Measurements from ENCODE around the gene MYLIP. TPM values are rescaled to one million over a fixed set of nuclear protein-coding genes. Genes with fewer than 3 reads are reported as not detected.

The MYLIP gene
- total and polyA plus RNA-seq, 2 of the 13 experiments (the other 11 are each of a cell fraction or from before 2014, with no cell fraction given) = 3.4 to 10.8 TPM

- 96% methylated on average over 3 of the region's 3 CpGs for WGBS (ENCODE audit: low lambda C conversion rate)
- DNase-seq (ENCODE audit: low spot score) = no peak
- ATAC-seq = no peak
- ChIA-PET POLR2A (no interaction called here), CTCF (ENCODE audit: low intra/inter-chr PET ratio, low total read pairs) (no interaction called here)
- H3K9me3 ChIP-seq (ENCODE audit: low read length) = no peaks in the 10 kb centered on the region
- no peaks in the 10 kb centered on the region for H4K20me1 ChIP-seq (ENCODE audit: insufficient read depth, low read length)
- TF ChIP-seq ZNF607 (CRISPR knock-in tag; IDR thresholded peaks at IDR 0.05; ENCODE audit: borderline replicate concordance) = no peak
- no peak for TF ChIP-seq ZNF550 (CRISPR knock-in tag; IDR thresholded peaks at IDR 0.05; ENCODE audit: borderline replicate concordance)
- TF ChIP-seq MLLT10 (CRISPR knock-in tag; IDR thresholded peaks at IDR 0.05) = no peak
- TF ChIP-seq ZNF564 (CRISPR knock-in tag; IDR thresholded peaks at IDR 0.05) = no peak
- TF ChIP-seq ZNF552 (CRISPR knock-in tag; IDR thresholded peaks at IDR 0.05; ENCODE audit: borderline replicate concordance) = no peak
- TF ChIP-seq ZNF326 (CRISPR knock-in tag; IDR thresholded peaks at IDR 0.05; ENCODE audit: borderline replicate concordance) = no peak
- no peak for TF ChIP-seq ZNF251 (CRISPR knock-in tag; IDR thresholded peaks at IDR 0.05)
- TF ChIP-seq ELF1 (CRISPR knock-in tag; IDR thresholded peaks at IDR 0.05) = no peak
- TF ChIP-seq GZF1 (CRISPR knock-in tag; IDR thresholded peaks at IDR 0.05) = no peak
- H3K27ac ChIP-seq (ENCODE audit: extremely low read length, insufficient read depth, low read length) = no peak overlapping the region
- no peaks in the 10 kb centered on the region for H3K27me3 ChIP-seq (ENCODE audit: control insufficient read depth in 1 of 2, insufficient read depth in 2 of 2, low read length in 2 of 2)
- H3K4me2 ChIP-seq (ENCODE audit: low read depth, low read length) = no peak overlapping the region
- no peak overlapping the region for H2AFZ ChIP-seq (ENCODE audit: low read length)
- intact Hi-C loops (cut with micrococcal nuclease; ENCODE audit: unreplicated experiment) = no loop called here
- no TSS peak for BruUV-seq (replicated peaks)
- in situ Hi-C loops (cut with HindIII; ENCODE audit: extremely low pct_ligation_motif_present, low pct_unique_long_range_greater_than_20kb) = no loop called here
- H3K79me2 ChIP-seq (ENCODE audit: insufficient read depth, low read length) = no peaks in the 10 kb centered on the region
- no peaks in the 10 kb centered on the region; a peak in 2 of 5 replicates for H3K36me3 ChIP-seq (replicated peaks in 1 of 2; ENCODE audit: control insufficient read depth in 1 of 2, insufficient read depth in 2 of 2, low read length in 2 of 2)
- peaks cover 12% of the 10 kb centered on the region for H3K4me1 ChIP-seq (ENCODE audit: insufficient read depth, low read length)
- no peak for FAIRE-seq
- H3K4me3 ChIP-seq (replicated peaks in 1 of 3; ENCODE audit: insufficient read depth in 1 of 3, low read depth in 2 of 3, low read length in 3 of 3) = no peak overlapping the region
- no peak overlapping the region for H3K9ac ChIP-seq (ENCODE audit: insufficient read depth, low read depth, low read length)
These were observed 7.2 kb downstream of the MYLIP start for GRCh38 chr6:16136091-16136490.

DNA sequence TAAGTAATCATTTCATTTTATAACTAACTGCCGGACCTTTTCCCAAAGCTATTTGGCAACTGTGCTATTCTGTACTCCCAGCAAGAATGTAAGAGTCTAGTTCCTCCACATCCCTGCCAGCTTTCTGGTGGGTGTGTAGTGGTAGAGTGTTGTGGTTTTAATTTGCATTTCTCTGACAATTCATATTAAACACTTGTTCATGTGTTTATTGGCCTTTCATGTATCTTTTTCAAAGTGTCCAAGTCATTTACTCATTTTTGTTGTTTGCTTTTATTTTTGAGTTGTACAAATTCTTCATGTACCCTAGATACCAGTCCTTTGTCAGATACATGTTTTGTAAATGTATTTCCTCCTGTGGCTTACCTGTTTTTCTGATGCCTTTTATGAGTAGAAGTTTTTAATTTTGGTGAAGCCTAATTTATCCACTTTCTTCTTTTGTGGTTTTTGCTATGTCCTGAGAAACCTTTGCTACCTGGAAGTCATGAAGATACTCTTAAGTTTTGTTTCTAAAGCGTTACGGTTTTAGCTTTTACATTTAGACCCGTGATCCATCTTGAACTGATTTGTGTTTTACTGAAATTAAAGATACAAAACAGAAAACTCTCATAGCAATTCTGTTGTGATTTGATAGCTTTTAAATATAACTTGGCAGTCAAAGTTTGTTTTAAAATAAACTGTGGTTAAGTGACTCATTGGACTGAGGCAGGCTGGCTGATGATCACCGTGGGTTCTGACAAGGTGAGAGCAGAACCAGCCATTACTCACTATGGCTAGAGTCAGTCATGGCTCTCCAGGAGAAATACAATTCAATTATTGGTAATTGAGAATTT is 8.0 kb downstream of the MYLIP start:
- no peak overlapping the region for H3K4me3 ChIP-seq (replicated peaks in 1 of 3; ENCODE audit: insufficient read depth in 1 of 3, low read depth in 2 of 3, low read length in 3 of 3)
- no peak for DNase-seq (ENCODE audit: low spot score)
- no peak for FAIRE-seq
- ChIA-PET CTCF (ENCODE audit: low intra/inter-chr PET ratio, low total read pairs) (no interaction called here), POLR2A (no interaction called here)
- no peaks in the 10 kb centered on the region for H3K79me2 ChIP-seq (ENCODE audit: insufficient read depth, low read length)
- WGBS (ENCODE audit: low lambda C conversion rate) = 88% methylated on average over 5 of the region's 5 CpGs
- intact Hi-C loops (cut with micrococcal nuclease; ENCODE audit: unreplicated experiment) = no loop called here
- H3K36me3 ChIP-seq (replicated peaks in 1 of 2; ENCODE audit: control insufficient read depth in 1 of 2, insufficient read depth in 2 of 2, low read length in 2 of 2) = no peaks in the 10 kb centered on the region; a peak in 2 of 5 replicates
- H3K9ac ChIP-seq (ENCODE audit: insufficient read depth, low read depth, low read length) = no peak overlapping the region
- no peak for ATAC-seq
- no peak overlapping the region for H3K27ac ChIP-seq (ENCODE audit: extremely low read length, insufficient read depth, low read length)
- no peaks in the 10 kb centered on the region for H4K20me1 ChIP-seq (ENCODE audit: insufficient read depth, low read length)
- peaks cover 4% of the 10 kb centered on the region for H3K4me1 ChIP-seq (ENCODE audit: insufficient read depth, low read length)
- no peak overlapping the region for H2AFZ ChIP-seq (ENCODE audit: low read length)
- H3K4me2 ChIP-seq (ENCODE audit: low read depth, low read length) = no peak overlapping the region
- no peaks in the 10 kb centered on the region for H3K27me3 ChIP-seq (ENCODE audit: control insufficient read depth in 1 of 2, insufficient read depth in 2 of 2, low read length in 2 of 2)
- BruUV-seq (replicated peaks) = no TSS peak
- in situ Hi-C loops (cut with HindIII; ENCODE audit: extremely low pct_ligation_motif_present, low pct_unique_long_range_greater_than_20kb) = no loop called here
- no peaks in the 10 kb centered on the region for H3K9me3 ChIP-seq (ENCODE audit: low read length)
- TF ChIP-seq ZNF30 (CRISPR knock-in tag; IDR thresholded peaks at IDR 0.05) = no peak
- TF ChIP-seq ERF (CRISPR knock-in tag; IDR thresholded peaks at IDR 0.05) = no peak
- no peak for TF ChIP-seq JARID2 (CRISPR knock-in tag; IDR thresholded peaks at IDR 0.05; ENCODE audit: insufficient replicate concordance)
- TF ChIP-seq, protein P1, sequence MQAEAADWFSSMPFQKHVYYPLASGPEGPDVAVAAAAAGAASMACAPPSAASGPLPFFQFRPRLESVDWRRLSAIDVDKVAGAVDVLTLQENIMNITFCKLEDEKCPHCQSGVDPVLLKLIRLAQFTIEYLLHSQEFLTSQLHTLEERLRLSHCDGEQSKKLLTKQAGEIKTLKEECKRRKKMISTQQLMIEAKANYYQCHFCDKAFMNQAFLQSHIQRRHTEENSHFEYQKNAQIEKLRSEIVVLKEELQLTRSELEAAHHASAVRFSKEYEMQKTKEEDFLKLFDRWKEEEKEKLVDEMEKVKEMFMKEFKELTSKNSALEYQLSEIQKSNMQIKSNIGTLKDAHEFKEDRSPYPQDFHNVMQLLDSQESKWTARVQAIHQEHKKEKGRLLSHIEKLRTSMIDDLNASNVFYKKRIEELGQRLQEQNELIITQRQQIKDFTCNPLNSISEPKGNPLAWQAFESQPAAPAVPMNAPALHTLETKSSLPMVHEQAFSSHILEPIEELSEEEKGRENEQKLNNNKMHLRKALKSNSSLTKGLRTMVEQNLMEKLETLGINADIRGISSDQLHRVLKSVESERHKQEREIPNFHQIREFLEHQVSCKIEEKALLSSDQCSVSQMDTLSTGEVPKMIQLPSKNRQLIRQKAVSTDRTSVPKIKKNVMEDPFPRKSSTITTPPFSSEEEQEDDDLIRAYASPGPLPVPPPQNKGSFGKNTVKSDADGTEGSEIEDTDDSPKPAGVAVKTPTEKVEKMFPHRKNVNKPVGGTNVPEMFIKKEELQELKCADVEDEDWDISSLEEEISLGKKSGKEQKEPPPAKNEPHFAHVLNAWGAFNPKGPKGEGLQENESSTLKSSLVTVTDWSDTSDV (CRISPR knock-in tag; IDR thresholded peaks at IDR 0.05) = no peak
- no peak for TF ChIP-seq MTF1 (CRISPR knock-in tag; IDR thresholded peaks at IDR 0.05)
- TF ChIP-seq FOXP4 (CRISPR knock-in tag; IDR thresholded peaks at IDR 0.05) = no peak
